Measurements from ENCODE around the gene NMBR. TPM values are rescaled to one million over a fixed set of nuclear protein-coding genes. Genes with fewer than 3 reads are reported as not detected.

NMBR gene
- total RNA-seq, 1 experiment from 2014 or later = not detected

DNA sequence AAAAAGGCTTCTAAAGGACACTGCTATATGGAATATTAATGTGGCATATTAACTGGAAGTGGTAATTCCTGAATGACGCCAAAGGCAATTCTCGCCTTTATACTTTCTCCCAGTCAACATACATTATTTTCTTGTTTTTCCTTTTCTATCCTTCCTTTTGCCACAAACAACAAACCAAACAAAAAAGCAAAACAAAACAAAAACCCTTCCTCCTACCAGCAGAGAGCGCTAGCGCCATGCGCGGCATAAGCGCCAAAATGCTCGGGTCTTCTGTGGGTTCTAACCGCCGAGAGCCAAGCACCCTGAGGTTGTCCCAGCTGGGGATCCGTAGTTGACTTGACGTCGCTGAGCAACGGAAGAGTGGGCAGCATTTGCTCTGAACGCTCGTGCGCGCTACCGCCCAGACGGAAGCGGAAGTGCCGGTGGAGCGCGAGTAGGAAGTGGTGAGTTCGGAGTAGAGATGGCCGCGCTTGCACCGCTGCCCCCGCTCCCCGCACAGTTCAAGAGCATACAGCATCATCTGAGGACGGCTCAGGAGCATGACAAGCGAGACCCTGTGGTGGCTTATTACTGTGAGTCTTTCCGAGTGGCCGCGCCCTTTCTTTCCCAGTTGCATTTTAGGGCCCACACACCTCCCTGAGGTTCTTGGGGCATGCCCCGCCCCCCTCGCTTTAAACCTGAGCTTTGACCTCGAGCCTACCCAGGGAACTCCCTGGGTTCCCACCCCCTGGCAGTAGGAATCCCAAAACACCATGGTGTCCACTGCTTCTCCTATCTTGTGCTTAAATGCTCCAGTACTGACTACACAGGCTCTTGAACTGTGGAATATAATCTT is at the start of gene NMBR, which contains the start of gene VTA1 (continued):
- TF ChIP-seq, protein P1, sequence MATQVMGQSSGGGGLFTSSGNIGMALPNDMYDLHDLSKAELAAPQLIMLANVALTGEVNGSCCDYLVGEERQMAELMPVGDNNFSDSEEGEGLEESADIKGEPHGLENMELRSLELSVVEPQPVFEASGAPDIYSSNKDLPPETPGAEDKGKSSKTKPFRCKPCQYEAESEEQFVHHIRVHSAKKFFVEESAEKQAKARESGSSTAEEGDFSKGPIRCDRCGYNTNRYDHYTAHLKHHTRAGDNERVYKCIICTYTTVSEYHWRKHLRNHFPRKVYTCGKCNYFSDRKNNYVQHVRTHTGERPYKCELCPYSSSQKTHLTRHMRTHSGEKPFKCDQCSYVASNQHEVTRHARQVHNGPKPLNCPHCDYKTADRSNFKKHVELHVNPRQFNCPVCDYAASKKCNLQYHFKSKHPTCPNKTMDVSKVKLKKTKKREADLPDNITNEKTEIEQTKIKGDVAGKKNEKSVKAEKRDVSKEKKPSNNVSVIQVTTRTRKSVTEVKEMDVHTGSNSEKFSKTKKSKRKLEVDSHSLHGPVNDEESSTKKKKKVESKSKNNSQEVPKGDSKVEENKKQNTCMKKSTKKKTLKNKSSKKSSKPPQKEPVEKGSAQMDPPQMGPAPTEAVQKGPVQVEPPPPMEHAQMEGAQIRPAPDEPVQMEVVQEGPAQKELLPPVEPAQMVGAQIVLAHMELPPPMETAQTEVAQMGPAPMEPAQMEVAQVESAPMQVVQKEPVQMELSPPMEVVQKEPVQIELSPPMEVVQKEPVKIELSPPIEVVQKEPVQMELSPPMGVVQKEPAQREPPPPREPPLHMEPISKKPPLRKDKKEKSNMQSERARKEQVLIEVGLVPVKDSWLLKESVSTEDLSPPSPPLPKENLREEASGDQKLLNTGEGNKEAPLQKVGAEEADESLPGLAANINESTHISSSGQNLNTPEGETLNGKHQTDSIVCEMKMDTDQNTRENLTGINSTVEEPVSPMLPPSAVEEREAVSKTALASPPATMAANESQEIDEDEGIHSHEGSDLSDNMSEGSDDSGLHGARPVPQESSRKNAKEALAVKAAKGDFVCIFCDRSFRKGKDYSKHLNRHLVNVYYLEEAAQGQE (IDR thresholded peaks at IDR 0.05; ENCODE audit: low read depth) = no peak
- TF ChIP-seq FOSL1 (IDR thresholded peaks at IDR 0.05; ENCODE audit: low read depth) (peak; percentile 21; the same call in 1 of the 2 replicates), SP1 (IDR thresholded peaks at IDR 0.05; ENCODE audit: low read depth) (peak; percentile 86)
- TF ChIP-seq, protein P2, sequence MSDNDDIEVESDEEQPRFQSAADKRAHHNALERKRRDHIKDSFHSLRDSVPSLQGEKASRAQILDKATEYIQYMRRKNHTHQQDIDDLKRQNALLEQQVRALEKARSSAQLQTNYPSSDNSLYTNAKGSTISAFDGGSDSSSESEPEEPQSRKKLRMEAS (IDR thresholded peaks at IDR 0.05) = peak; percentile 96

DNA sequence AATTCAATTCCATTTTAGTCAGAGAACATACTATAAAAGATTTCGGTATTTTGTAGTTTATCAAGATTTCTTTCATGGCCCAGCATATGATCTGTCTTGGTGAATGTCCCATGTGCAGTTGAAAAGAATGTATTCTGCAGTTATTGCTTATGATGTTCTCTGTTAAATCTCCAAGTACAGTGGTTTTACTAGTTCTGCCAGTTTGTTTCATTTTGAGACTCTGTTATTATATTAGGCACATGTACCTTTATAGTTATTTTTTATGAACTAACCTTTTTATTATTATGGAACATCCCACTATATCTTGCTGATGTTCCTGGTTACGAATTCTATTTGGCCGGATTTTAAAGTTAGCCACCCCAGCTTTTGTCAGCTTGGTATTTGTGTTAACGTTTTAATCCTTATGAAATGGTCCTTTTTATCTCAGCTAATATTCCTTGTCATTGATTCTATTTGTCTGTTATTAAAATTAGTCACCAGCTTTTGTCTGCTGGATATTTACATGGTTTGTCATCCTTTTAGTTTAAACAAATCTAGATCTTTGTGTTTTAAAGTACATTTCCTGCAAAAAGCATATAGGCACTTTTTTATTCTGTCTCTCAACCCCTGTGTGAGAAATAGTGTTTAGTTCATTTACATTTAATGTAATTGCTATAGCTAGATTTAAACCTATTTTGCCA is 49.1 kb upstream of the NMBR start:
- no peaks in the 10 kb centered on the region for H3K27me3 ChIP-seq (ENCODE audit: insufficient read depth, low read length)
- H4K20me1 ChIP-seq (ENCODE audit: insufficient read depth) = peaks cover 4% of the 10 kb centered on the region; the same call in 1 of the 2 replicates
- no peak overlapping the region for H3K27ac ChIP-seq (ENCODE audit: low read depth, low read length)
- no TSS peak for BruUV-seq (replicated peaks)
- ChIA-PET POLR2A (no interaction called here), RAD21 (ENCODE audit: low non-redundant PET in 1 of 2, low total read pairs in 2 of 2, uncharacterized antibody in 2 of 2, unreplicated experiment in 2 of 2) (no interaction called here), CTCF (interaction anchor here (1.8 to 3.9 kb wide), 2 partner anchors 12 to 40 kb away, joined by 7 to 21 read pairs; no protein-coding TSS in a partner anchor)
- no peaks in the 10 kb centered on the region for H3K9me2 ChIP-seq (ENCODE audit: insufficient read depth)
- DNase-seq (ENCODE audit: low read depth, low spot score) (no peak), ATAC-seq (no peak)
- no peak overlapping the region for H3K4me3 ChIP-seq (replicated peaks in 1 of 2; ENCODE audit: low read depth in 1 of 2, low read length in 2 of 2)
- H3K79me2 ChIP-seq (ENCODE audit: insufficient read depth, low read length) = peaks cover 72% of the 10 kb centered on the region
- no peaks in the 10 kb centered on the region for H3K9me3 ChIP-seq (ENCODE audit: control insufficient read depth in 1 of 2, insufficient read depth in 1 of 2, low read depth in 1 of 2, low read length in 2 of 2)
- no peaks in the 10 kb centered on the region for H3K4me1 ChIP-seq (ENCODE audit: control insufficient read depth in 1 of 2, insufficient read depth in 2 of 2, low read length in 2 of 2)
- H3K36me3 ChIP-seq (ENCODE audit: control insufficient read depth in 1 of 2, insufficient read depth in 2 of 2, low read length in 2 of 2) = peaks cover 6 to 9% of the 10 kb centered on the region in 2 experiments; a peak in 1 of 4 replicates
- intact Hi-C loops (cut with micrococcal nuclease) = no loop called here
- H3K9ac ChIP-seq (ENCODE audit: low read length) = no peak overlapping the region
- H3K4me2 ChIP-seq (ENCODE audit: low read length) = no peak overlapping the region
- no peak for TF ChIP-seq FOSL1 (IDR thresholded peaks at IDR 0.05; ENCODE audit: low read depth)
- TF ChIP-seq, protein P3, sequence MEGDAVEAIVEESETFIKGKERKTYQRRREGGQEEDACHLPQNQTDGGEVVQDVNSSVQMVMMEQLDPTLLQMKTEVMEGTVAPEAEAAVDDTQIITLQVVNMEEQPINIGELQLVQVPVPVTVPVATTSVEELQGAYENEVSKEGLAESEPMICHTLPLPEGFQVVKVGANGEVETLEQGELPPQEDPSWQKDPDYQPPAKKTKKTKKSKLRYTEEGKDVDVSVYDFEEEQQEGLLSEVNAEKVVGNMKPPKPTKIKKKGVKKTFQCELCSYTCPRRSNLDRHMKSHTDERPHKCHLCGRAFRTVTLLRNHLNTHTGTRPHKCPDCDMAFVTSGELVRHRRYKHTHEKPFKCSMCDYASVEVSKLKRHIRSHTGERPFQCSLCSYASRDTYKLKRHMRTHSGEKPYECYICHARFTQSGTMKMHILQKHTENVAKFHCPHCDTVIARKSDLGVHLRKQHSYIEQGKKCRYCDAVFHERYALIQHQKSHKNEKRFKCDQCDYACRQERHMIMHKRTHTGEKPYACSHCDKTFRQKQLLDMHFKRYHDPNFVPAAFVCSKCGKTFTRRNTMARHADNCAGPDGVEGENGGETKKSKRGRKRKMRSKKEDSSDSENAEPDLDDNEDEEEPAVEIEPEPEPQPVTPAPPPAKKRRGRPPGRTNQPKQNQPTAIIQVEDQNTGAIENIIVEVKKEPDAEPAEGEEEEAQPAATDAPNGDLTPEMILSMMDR (IDR thresholded peaks at IDR 0.05 in 2 of 3, conservative IDR thresholded peaks at IDR 0.05 in 1 of 3; ENCODE audit: borderline replicate concordance in 1 of 3, insufficient read depth in 1 of 3, low read depth in 2 of 3, low read length in 2 of 3) = no peak
- no peak overlapping the region for H2AFZ ChIP-seq (ENCODE audit: low read depth, low read length, poor library complexity, severe bottlenecking)

All from HCT116 (cell line).